HepG2 (cell line): ENCODE measurements around the gene RPS6KA2. TPM values are rescaled to one million over a fixed set of nuclear protein-coding genes. Genes with fewer than 3 reads are reported as not detected.
A peak's percentile ranks its signal among the peaks of the same experiment; 100 is the strongest.

Experiments used
- ATAC-seq: fragments of 200-7000 bp; cut with Tn5 transposase; 3 replicates; pipeline ENCODE4 v1.9.1; 2020; ENCODE audit warnings: mild to moderate bottlenecking, moderate library complexity
- BruUV-seq: library from RNA; stranded (reverse); fragments of 400-500 nt; replicated peaks from 2 replicates; lab custom pipeline; 2021; lab: Mats Ljungman, UMichigan
- CTCF ChIA-PET: fragments of 300-600 bp; formaldehyde crosslinking; extraction: SDS; loops from one replicate; lab custom pipeline; 2021; ENCODE audit warnings: low total read pairs, inconsistent platforms, low intra/inter-chr PET ratio; lab: Yijun Ruan, JAX
- POLR2A ChIA-PET: fragments of 350-600 bp; sonication (Branson Sonifier 250); formaldehyde crosslinking; loops from one replicate; lab custom pipeline; 2020; ENCODE audit warnings: antibody characterized with exemption, inconsistent platforms; lab: Yijun Ruan, JAX
- DNase-seq: peaks from one replicate; pipeline ENCODE4 v3.0.0-alpha.2; 2015; ENCODE audit warnings: low spot score
- FAIRE-seq: peaks from 3 replicates; lab custom pipeline; 2011; peaks lifted over from hg19 to GRCh38; lab: Jason Lieb, UNC
- H2AFZ ChIP-seq: one replicate; pipeline ENCODE4 v1.6.1; 2011; ENCODE audit warnings: low read length, inconsistent platforms
- H3K27ac ChIP-seq: fragments of 300-600 bp; 3 replicates; pipeline ENCODE4 v1.8.0; 2011; ENCODE audit warnings: mixed run types, mild to moderate bottlenecking, mixed read lengths, low read length, inconsistent platforms; ENCODE audit not compliant: insufficient read depth; ENCODE audit errors: extremely low read length
- H3K27me3 ChIP-seq, 2 experiments: fragments of 200-600 bp in 1 of 2; 2 replicates in 1 of 2; 3 replicates in 1 of 2; pipeline versions ENCODE4 v1.6.0 to v1.8.0; 2011; ENCODE audit warnings: low read length in 2 of 2, mild to moderate bottlenecking in 2 of 2, moderate library complexity in 2 of 2, inconsistent platforms in 1 of 2; ENCODE audit not compliant: insufficient read depth in 2 of 2, control insufficient read depth in 1 of 2
- H3K36me3 ChIP-seq, 2 experiments: fragments of 200-600 bp in 1 of 2; replicated peaks in 1 of 2; 2 replicates in 1 of 2; 3 replicates in 1 of 2; pipeline versions ENCODE4 v1.5.1 to v1.8.0; 2011; ENCODE audit warnings: low read length in 2 of 2, inconsistent platforms in 1 of 2; ENCODE audit not compliant: insufficient read depth in 2 of 2, control insufficient read depth in 1 of 2
- H3K4me1 ChIP-seq: 2 replicates; pipeline ENCODE4 v1.5.1; 2012; ENCODE audit warnings: low read length, inconsistent platforms; ENCODE audit not compliant: insufficient read depth
- H3K4me2 ChIP-seq: 2 replicates; pipeline ENCODE4 v1.6.0; 2011; ENCODE audit warnings: low read depth, low read length, inconsistent platforms
- H3K4me3 ChIP-seq, 3 experiments: fragments of 200-600 bp in 1 of 3; sonication (generic), shearing (Covaris generic) in 1 of 3; replicated peaks in 1 of 3; 2 replicates each; pipeline ENCODE4 v1.5.1; 2011 to 2016; ENCODE audit warnings: low read length in 3 of 3, inconsistent platforms in 2 of 3, low read depth in 2 of 3, mild to moderate bottlenecking in 2 of 3, control low read depth in 1 of 3, mixed read lengths in 1 of 3; ENCODE audit not compliant: insufficient read depth in 1 of 3
- H3K79me2 ChIP-seq: one replicate; pipeline ENCODE4 v1.6.1; 2011; ENCODE audit warnings: low read length, inconsistent platforms; ENCODE audit not compliant: insufficient read depth
- H3K9ac ChIP-seq: 2 replicates; pipeline ENCODE4 v1.6.0; 2011; ENCODE audit warnings: mild to moderate bottlenecking, low read depth, low read length, inconsistent platforms; ENCODE audit not compliant: insufficient read depth
- H3K9me3 ChIP-seq: 2 replicates; pipeline ENCODE4 v1.5.1; 2012; ENCODE audit warnings: mild to moderate bottlenecking, low read length
- H4K20me1 ChIP-seq: 2 replicates; pipeline ENCODE4 v1.6.0; 2011; ENCODE audit warnings: inconsistent platforms, mild to moderate bottlenecking, low read length, moderate library complexity; ENCODE audit not compliant: insufficient read depth
- ARHGAP35 ChIP-seq: sonication (generic); formaldehyde crosslinking; IDR thresholded peaks from 2 replicates; pipeline ENCODE4 v1.9.0; 2022; ENCODE audit warnings: mild to moderate bottlenecking, inconsistent platforms, moderate library complexity, missing genetic modification reagents, borderline replicate concordance
- ATF4 ChIP-seq, 2 experiments: fragments of 450-650 bp in 1 of 2; sonication (generic) in 1 of 2; formaldehyde crosslinking; IDR thresholded peaks; 2 replicates each; pipeline versions ENCODE4 v1.5.0 to v1.8.0; 2020 to 2022; ENCODE audit warnings: mild to moderate bottlenecking in 1 of 2, missing genetic modification reagents in 1 of 2
- MTERF4 ChIP-seq: sonication (generic); formaldehyde crosslinking; IDR thresholded peaks from 2 replicates; pipeline ENCODE4 v1.8.0; 2023; ENCODE audit warnings: mild to moderate bottlenecking, missing genetic modification reagents
- TBL1XR1 ChIP-seq: fragments of 150-350 bp; IDR thresholded peaks from 2 replicates; pipeline ENCODE4 v1.6.1; 2014; ENCODE audit warnings: borderline replicate concordance, low read length; ENCODE audit not compliant: partially characterized antibody
- TGIF2 ChIP-seq: IDR thresholded peaks from 2 replicates; pipeline ENCODE4 v1.6.1; 2016; ENCODE audit warnings: control low read depth, missing compliant biosample characterization
- ZBTB42 ChIP-seq: sonication (generic); formaldehyde crosslinking; IDR thresholded peaks from 2 replicates; pipeline ENCODE4 v1.5.0; 2020; ENCODE audit warnings: mild to moderate bottlenecking, missing genetic modification reagents
- ZC3H13 ChIP-seq: sonication (generic); formaldehyde crosslinking; IDR thresholded peaks from 2 replicates; pipeline ENCODE4 v1.8.1; 2023; ENCODE audit warnings: mild to moderate bottlenecking, missing genetic modification reagents, moderate library complexity
- ZNF547 ChIP-seq: sonication (generic); formaldehyde crosslinking; IDR thresholded peaks from 2 replicates; pipeline ENCODE4 v1.5.1; 2020; ENCODE audit warnings: mild to moderate bottlenecking, missing genetic modification reagents
- ZNF879 ChIP-seq: sonication (generic); formaldehyde crosslinking; IDR thresholded peaks from 2 replicates; pipeline ENCODE4 v1.8.1; 2023; ENCODE audit warnings: missing genetic modification reagents
- ZSCAN30 ChIP-seq: sonication (generic); formaldehyde crosslinking; IDR thresholded peaks from 2 replicates; pipeline ENCODE4 v1.5.0; 2020; ENCODE audit warnings: mild to moderate bottlenecking, missing genetic modification reagents
- WGBS: methylation state at CpG from one replicate; pipeline ENCODE4 v1.1.6; 2017; ENCODE audit warnings: low lambda C conversion rate; 5-methylcytosine and 5-hydroxymethylcytosine counted together
- in situ Hi-C: cut with HindIII; loops from 2 replicates; pipeline ENCODE4 v1.10.0; 2017; ENCODE audit warnings: low pct_unique_long_range_greater_than_20kb; ENCODE audit not compliant: extremely low pct_ligation_motif_present
- intact Hi-C: fragments of 100-400 bp; cut with micrococcal nuclease; formaldehyde crosslinking; loops from one replicate; pipeline ENCODE4 v1.10.0; 2022; ENCODE audit not compliant: unreplicated experiment
- polyA plus RNA-seq, 8 experiments: library from polyadenylated mRNA; depleted of rRNA in 3 of 8; stranded (reverse) in 7 of 8; unstranded in 1 of 8; fragments of >200 nt; fragmentation: Illumina TruSeq in 4 of 8; extraction: Trizol in 4 of 8; gene quantifications; 2 replicates each; pipeline versions ENCODE4 v1.2.1 to v1.2.3, GENCODE V29; 2011 to 2016; ENCODE audit warnings: low read depth in 4 of 8, missing spikeins in 1 of 8, mixed read lengths in 1 of 8; ENCODE audit not compliant: insufficient read depth in 1 of 8
- total RNA-seq, 5 experiments: library from RNA; depleted of rRNA; stranded (reverse); fragments of >200 nt; fragmentation: Illumina TruSeq; extraction: Trizol; gene quantifications; 2 replicates each; pipeline ENCODE4 v1.2.3, GENCODE V29; 2016; ENCODE audit warnings: low read depth in 1 of 5

Gene RPS6KA2
- total and polyA plus RNA-seq, 2 of the 13 experiments (the other 11 are each of a cell fraction or from before 2014, with no cell fraction given): 0.22 to 0.38 TPM

GRCh38 chr6:166627875-166628801, 1.1 kb upstream of the RPS6KA2 start (continued):
- TF ChIP-seq ZSCAN30 (CRISPR knock-in tag): no peak
- TF ChIP-seq ARHGAP35 (CRISPR knock-in tag): no peak
- TF ChIP-seq ZC3H13 (CRISPR knock-in tag): no peak
- 0 out of 2 replicates have a peak, but pooled peaks have one; percentile 18 for TF ChIP-seq TGIF2 (CRISPR knock-in tag)
- no peak for TF ChIP-seq TBL1XR1
- TF ChIP-seq ZNF879 (CRISPR knock-in tag): no peak
- TF ChIP-seq MTERF4 (CRISPR knock-in tag): 0 out of 2 replicates have a peak, but pooled peaks have one; percentile 46
- TF ChIP-seq ZNF547 (CRISPR knock-in tag): no peak

- Histone ChIP-seq H3K36me3 (no peaks in the 10 kb centered on the region), H3K9ac (no peak overlapping the region), H4K20me1 (no peaks in the 10 kb centered on the region; the same call in 1 of the 2 replicates), H3K9me3 (no peaks in the 10 kb centered on the region), H3K27me3 (peaks cover 16 to 65% of the 10 kb centered on the region in 2 experiments), H3K4me1 (peaks cover 12% of the 10 kb centered on the region), H2AFZ (no peak overlapping the region), H3K4me3 (peak overlapping the region in 1 of 3 experiments; percentile 67; a peak in 1 of 6 replicates), H3K4me2 (peak overlapping the region; percentile 9; the same call in 1 of the 2 replicates), H3K79me2 (no peaks in the 10 kb centered on the region), H3K27ac (no peak overlapping the region)
- ChIA-PET CTCF (no interaction called here), POLR2A (no interaction called here)
- TF ChIP-seq ZBTB42 (CRISPR knock-in tag): no peak
- TF ChIP-seq ATF4 (CRISPR knock-in tag; IDR thresholded peaks at IDR 0.05): 0 out of 4 replicates have a peak, but pooled peaks of 1 of the 2 experiments have one; percentile 19
- no peak for DNase-seq
- WGBS: 45% methylated on average over 26 of the region's 66 CpGs
- no TSS peak for BruUV-seq
- FAIRE-seq: no peak
- no peak for ATAC-seq
- in situ Hi-C loops: no loop called here
- intact Hi-C loops: no loop called here
These were observed 646 bp downstream of the RPS6KA2 start for GRCh38 chr6:166626177-166627032.
